ENCODE data around the gene FIZ1.

FIZ1 gene

DNA sequence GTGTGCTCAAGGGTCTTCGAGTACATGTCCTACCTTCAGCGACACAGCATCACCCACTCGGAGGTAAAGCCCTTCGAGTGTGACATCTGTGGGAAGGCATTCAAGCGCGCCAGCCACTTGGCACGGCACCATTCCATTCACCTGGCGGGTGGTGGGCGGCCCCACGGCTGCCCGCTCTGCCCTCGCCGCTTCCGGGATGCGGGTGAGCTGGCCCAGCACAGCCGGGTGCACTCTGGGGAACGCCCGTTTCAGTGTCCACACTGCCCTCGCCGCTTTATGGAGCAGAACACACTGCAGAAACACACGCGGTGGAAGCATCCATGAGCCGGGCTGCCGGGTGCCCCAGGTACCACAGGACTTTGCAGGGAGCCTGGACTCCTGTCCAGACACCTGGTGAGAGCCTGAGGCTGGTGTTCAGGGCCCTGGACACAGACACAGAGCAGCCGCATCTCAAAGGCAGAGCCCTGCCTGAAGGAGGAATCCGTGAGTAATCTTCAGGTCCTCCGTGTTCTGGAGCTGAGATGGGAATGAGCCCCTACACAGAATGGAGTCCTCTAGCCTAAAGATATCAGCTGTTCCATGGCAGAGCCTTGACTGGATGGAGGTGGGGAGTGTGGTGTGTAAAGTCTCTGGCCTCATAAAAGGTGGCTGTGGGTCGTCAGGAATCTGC is 45.7 kb upstream of the FIZ1 start:
- TF ChIP-seq, protein P1, sequence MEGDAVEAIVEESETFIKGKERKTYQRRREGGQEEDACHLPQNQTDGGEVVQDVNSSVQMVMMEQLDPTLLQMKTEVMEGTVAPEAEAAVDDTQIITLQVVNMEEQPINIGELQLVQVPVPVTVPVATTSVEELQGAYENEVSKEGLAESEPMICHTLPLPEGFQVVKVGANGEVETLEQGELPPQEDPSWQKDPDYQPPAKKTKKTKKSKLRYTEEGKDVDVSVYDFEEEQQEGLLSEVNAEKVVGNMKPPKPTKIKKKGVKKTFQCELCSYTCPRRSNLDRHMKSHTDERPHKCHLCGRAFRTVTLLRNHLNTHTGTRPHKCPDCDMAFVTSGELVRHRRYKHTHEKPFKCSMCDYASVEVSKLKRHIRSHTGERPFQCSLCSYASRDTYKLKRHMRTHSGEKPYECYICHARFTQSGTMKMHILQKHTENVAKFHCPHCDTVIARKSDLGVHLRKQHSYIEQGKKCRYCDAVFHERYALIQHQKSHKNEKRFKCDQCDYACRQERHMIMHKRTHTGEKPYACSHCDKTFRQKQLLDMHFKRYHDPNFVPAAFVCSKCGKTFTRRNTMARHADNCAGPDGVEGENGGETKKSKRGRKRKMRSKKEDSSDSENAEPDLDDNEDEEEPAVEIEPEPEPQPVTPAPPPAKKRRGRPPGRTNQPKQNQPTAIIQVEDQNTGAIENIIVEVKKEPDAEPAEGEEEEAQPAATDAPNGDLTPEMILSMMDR (IDR thresholded peaks at IDR 0.05; ENCODE audit: low read depth, low read length): no peak
- no peak for DNase-seq (ENCODE audit: low read depth, low spot score)
- in situ Hi-C loops (cut with HindIII; ENCODE audit: low sequenced_read_pairs): no loop called here
- H3K4me3 ChIP-seq (ENCODE audit: low read depth, low read length): peak overlapping the region; percentile 75

DNA sequence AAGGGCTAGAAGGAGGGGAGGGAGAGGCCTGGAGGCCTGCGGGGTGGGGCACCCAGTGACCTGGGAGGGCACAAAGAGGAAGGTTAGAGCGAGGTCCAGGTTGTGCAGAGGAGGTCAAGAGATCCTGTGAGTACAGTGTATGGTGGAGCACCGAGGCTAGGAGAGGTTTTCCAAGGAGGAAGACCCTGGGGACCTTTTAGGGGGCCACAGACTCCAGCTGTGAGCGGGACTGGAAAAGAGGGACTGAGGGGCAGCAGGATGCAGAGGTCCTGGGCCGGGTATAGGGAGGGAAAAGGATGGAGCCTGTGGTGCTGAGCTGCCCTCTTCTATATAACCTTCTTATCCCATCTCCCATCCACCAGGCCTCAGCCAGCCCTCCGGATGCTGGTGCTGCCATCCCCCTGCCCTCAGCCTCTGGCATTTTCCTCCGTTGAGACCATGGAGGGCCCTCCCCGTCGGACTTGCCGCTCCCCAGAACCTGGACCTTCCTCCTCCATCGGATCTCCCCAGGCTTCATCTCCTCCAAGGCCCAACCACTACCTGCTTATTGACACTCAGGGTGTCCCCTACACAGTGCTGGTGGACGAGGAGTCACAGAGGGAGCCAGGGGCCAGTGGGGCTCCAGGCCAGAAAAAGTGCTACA is 45.0 kb upstream of the FIZ1 start:
- in situ Hi-C loops (cut with HindIII; ENCODE audit: low sequenced_read_pairs): no loop called here
- DNase-seq (ENCODE audit: low read depth, low spot score): no peak
- H3K4me3 ChIP-seq (ENCODE audit: low read depth, low read length): peak overlapping the region; percentile 75
- TF ChIP-seq, protein P1 (IDR thresholded peaks at IDR 0.05; ENCODE audit: low read depth, low read length): no peak

DNA sequence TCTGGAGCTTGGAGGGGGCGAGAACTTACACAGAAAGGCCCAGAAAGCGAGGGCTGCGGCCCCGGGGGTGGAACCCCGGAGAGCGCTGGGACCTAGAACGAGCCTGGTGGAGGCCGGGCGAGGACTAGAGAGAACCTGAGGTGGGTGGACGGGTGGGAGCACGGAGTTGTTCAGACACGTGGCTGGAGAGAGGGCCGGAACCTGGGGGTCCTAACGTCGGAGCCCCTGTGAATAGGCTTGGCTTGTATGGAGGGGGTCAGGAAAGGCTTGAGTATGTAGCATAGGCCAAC is 44.5 kb upstream of the FIZ1 start:
- DNase-seq (ENCODE audit: low read depth, low spot score): no peak
- H3K4me3 ChIP-seq (ENCODE audit: low read depth, low read length): peak overlapping the region; percentile 75
- TF ChIP-seq, protein P1 (IDR thresholded peaks at IDR 0.05; ENCODE audit: low read depth, low read length): no peak
- in situ Hi-C loops (cut with HindIII; ENCODE audit: low sequenced_read_pairs): no loop called here

DNA sequence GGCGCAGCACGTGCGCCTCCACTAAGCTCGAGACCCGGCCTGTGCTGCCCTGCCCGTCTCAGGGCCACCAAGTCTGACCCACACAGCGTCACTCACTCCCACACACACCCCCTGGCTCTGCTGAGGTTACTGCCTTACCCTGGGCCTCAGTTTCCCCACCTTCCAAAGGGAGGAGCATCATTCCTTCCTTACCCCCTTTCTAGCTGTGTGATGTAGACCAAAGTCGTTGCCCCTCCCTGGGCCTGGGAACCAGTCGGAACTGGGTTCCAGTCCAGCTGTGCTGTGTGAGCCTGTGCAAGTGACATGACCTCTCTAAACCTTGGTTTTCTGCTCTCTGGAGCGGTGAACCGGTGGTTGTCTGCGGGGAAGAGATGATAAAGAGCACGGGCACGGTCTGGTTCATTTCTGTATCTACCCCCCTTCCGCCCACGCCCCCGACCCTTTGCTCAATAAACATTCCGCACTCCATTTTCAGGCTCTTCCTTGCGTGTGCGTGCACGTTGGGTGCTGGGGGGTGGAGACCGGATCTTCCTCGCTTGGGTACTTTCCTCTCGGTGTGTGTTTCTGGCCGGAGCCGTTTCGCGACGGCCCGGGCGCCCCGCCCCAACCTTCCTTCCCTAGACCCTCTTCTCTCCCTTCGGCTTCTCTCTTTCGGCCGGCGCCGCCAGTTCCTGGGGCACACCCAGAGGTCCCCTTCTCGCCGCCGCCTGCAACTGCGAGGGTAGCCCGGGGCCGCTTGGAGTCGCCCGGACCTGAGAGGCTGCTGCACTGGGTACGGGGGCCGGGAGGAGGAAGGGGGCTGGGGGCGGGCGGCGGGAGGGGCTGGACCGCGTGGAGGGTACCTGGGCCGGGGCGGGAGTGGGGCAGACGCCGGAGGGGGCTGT is 43.9 kb upstream of the FIZ1 start, which contains the start of gene ZNF581:
Gene ZNF581 (plus strand): TSS at position 647 of the 884 bp plus-strand sequence. CDS start 923 bp downstream, outside the sequence.
- peak within 1 kb of the TSS; percentile 84 for H3K4me3 ChIP-seq (ENCODE audit: low read depth, low read length)
- in situ Hi-C loops (cut with HindIII; ENCODE audit: low sequenced_read_pairs): no loop called here
- peak; percentile 67 for DNase-seq (ENCODE audit: low read depth, low spot score)
- TF ChIP-seq, protein P1 (IDR thresholded peaks at IDR 0.05; ENCODE audit: low read depth, low read length): no peak

DNA sequence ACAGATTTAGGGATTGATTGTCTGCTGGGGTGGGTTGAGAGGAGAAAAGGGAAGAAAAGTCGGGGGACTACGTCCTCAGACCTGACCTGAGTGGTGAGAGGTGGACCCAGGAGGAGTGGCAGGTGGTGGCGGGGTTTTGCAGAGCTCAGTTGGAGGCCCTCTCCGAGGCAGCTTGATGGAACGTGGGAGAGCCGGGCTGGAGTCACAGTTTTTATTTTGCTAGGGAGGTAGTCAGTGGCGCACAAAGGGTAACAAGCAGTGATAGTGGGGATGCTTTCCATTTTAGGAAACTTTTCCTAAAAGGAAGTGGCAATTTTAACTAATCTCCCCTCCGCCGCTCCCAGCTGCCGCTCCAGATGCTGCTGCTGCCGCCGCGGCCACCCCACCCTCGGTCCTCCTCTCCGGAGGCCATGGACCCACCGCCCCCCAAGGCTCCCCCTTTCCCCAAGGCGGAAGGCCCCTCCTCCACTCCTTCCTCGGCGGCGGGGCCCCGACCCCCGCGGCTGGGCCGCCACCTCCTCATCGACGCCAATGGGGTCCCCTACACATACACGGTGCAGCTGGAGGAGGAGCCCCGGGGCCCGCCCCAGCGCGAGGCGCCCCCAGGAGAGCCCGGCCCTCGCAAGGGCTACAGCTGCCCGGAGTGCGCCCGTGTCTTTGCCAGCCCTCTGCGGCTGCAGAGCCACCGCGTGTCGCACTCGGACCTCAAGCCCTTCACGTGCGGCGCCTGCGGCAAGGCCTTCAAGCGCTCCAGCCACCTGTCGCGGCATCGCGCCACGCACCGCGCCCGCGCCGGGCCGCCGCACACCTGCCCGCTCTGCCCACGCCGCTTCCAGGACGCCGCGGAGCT is 43.1 kb upstream of the FIZ1 start:
- TF ChIP-seq, protein P1 (IDR thresholded peaks at IDR 0.05; ENCODE audit: low read depth, low read length): no peak
- peak overlapping the region; percentile 84 for H3K4me3 ChIP-seq (ENCODE audit: low read depth, low read length)
- DNase-seq (ENCODE audit: low read depth, low spot score): no peak
- in situ Hi-C loops (cut with HindIII; ENCODE audit: low sequenced_read_pairs): no loop called here
